Glutamatergic neuron (in vitro differentiated cells): ENCODE results near the gene KRTAP13-4. TPM values are rescaled to one million over a fixed set of nuclear protein-coding genes. Genes with fewer than 3 reads are reported as not detected.

Experiments used
- DNase-seq: peaks from one replicate; pipeline ENCODE4 v3.0.0; 2022
- H3K27ac Mint-ChIP-seq: one replicate; pipeline ENCODE4 v1.8.0; 2020; ENCODE audit warnings: mild to moderate bottlenecking, mixed read lengths, inconsistent platforms; ENCODE audit not compliant: unreplicated experiment
- H3K27me3 Mint-ChIP-seq: one replicate; pipeline ENCODE4 v1.8.0; 2020; ENCODE audit warnings: mild to moderate bottlenecking, moderate library complexity, mixed read lengths, inconsistent platforms; ENCODE audit not compliant: unreplicated experiment
- H3K36me3 Mint-ChIP-seq: one replicate; pipeline ENCODE4 v1.8.0; 2020; ENCODE audit warnings: mild to moderate bottlenecking, mixed read lengths, inconsistent platforms; ENCODE audit not compliant: unreplicated experiment
- H3K4me1 Mint-ChIP-seq: one replicate; pipeline ENCODE4 v1.8.0; 2020; ENCODE audit warnings: mild to moderate bottlenecking, low read depth, mixed read lengths, inconsistent platforms; ENCODE audit not compliant: unreplicated experiment
- H3K4me3 Mint-ChIP-seq: one replicate; pipeline ENCODE4 v1.8.0; 2020; ENCODE audit warnings: mild to moderate bottlenecking, mixed read lengths, inconsistent platforms; ENCODE audit not compliant: unreplicated experiment
- H3K9me3 Mint-ChIP-seq: one replicate; pipeline ENCODE4 v1.8.0; 2020; ENCODE audit warnings: mild to moderate bottlenecking, moderate library complexity, mixed read lengths, inconsistent platforms; ENCODE audit not compliant: unreplicated experiment
- long read RNA-seq: library from polyadenylated mRNA; unstranded; transcript quantifications from one replicate; pipeline ENCODE4 v2.0.0, GENCODE V29; 2020; ENCODE audit not compliant: unreplicated experiment
- total RNA-seq: library from RNA; stranded (reverse); fragmentation: NEBNext Ultra II Directional; extraction: Animal tissue kit (Norgen Biotek cat#: 25700); gene quantifications from one replicate; pipeline ENCODE4 v1.2.1, GENCODE V29; 2021; ENCODE audit not compliant: unreplicated experiment
- TF ChIP-seq, protein P1 (sequence below): fragments of 200-600 bp; sonication (generic); IDR thresholded peaks from one replicate; pipeline ENCODE4 v1.5.0; 2021; ENCODE audit not compliant: partially characterized antibody, unreplicated experiment

KRTAP13-4 gene
- total RNA-seq = not detected
- long read RNA-seq = 0 reads

- H3K9me3 Mint-ChIP-seq = no peaks in the 10 kb centered on the region
- no peak for DNase-seq
- no peak within 1 kb of the TSS for H3K4me3 Mint-ChIP-seq
- H3K27ac Mint-ChIP-seq = no peak within 1 kb of the TSS
- H3K27me3 Mint-ChIP-seq = no peaks in the 10 kb centered on the region
- no peaks in the 10 kb centered on the region for H3K36me3 Mint-ChIP-seq
- TF ChIP-seq, protein P1, sequence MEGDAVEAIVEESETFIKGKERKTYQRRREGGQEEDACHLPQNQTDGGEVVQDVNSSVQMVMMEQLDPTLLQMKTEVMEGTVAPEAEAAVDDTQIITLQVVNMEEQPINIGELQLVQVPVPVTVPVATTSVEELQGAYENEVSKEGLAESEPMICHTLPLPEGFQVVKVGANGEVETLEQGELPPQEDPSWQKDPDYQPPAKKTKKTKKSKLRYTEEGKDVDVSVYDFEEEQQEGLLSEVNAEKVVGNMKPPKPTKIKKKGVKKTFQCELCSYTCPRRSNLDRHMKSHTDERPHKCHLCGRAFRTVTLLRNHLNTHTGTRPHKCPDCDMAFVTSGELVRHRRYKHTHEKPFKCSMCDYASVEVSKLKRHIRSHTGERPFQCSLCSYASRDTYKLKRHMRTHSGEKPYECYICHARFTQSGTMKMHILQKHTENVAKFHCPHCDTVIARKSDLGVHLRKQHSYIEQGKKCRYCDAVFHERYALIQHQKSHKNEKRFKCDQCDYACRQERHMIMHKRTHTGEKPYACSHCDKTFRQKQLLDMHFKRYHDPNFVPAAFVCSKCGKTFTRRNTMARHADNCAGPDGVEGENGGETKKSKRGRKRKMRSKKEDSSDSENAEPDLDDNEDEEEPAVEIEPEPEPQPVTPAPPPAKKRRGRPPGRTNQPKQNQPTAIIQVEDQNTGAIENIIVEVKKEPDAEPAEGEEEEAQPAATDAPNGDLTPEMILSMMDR = no peak
- no peaks in the 10 kb centered on the region for H3K4me1 Mint-ChIP-seq
Measured at GRCh38 chr21:30430170-30430655, at the start of gene KRTAP13-4. KRTAP13-4 (plus strand) TSS chr21:30430220; CDS start chr21:30430276, 56 bp downstream.

DNA sequence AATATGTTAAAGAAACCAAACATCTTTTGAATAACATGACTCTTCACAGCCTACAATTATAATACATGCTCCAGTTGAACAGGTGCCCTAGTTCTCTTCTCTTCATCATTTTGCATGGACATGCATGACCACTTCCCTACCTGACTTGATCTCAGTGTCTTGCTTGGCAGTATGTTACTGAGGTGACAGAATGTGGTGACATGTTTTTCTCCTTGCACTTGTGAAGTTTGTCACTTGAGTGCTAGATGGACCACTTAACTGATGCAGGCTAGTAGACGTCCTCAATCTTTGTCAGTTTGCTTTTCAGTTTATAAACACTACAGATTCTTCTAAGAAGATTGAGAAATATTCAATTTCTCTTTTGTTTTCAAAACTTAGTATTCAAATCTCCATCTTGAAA, 47.8 kb upstream of the KRTAP13-4 start:
- DNase-seq = no peak
- Mint-ChIP-seq H3K27ac (no peak overlapping the region), H3K4me3 (no peak overlapping the region), H3K9me3 (no peaks in the 10 kb centered on the region), H3K4me1 (no peaks in the 10 kb centered on the region), H3K36me3 (no peaks in the 10 kb centered on the region), H3K27me3 (no peaks in the 10 kb centered on the region)
- TF ChIP-seq, protein P1 = no peak

DNA sequence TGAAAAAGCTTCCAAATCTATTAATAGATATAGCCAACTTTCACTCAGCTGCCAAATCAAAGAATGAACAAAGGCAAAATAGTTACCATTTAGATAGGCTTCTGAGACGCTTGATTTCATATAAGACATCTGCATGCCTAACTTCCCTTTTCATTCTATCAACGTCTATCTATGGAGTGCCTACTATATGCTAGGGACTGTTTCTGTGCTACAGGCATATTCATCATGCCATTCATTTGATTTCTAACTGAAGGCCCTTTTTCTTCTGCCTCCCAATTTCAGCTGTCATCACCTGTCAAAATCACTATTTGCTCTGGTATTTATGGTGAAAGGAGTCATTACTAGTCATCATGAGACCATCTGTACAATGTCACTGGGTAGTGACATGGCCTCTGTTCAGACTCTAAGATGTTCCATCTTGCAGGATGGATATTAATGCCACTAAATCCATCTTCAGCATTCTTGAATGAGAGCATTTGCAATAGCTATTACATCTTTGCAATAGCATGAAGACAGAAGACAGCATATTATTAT, 38.5 kb upstream of the KRTAP13-4 start:
- H3K9me3 Mint-ChIP-seq = no peaks in the 10 kb centered on the region
- peaks cover 3% of the 10 kb centered on the region for H3K27me3 Mint-ChIP-seq
- H3K4me3 Mint-ChIP-seq = no peak overlapping the region
- TF ChIP-seq, protein P1 = no peak
- no peaks in the 10 kb centered on the region for H3K36me3 Mint-ChIP-seq
- H3K4me1 Mint-ChIP-seq = peaks cover 5% of the 10 kb centered on the region
- DNase-seq = no peak
- H3K27ac Mint-ChIP-seq = no peak overlapping the region

DNA sequence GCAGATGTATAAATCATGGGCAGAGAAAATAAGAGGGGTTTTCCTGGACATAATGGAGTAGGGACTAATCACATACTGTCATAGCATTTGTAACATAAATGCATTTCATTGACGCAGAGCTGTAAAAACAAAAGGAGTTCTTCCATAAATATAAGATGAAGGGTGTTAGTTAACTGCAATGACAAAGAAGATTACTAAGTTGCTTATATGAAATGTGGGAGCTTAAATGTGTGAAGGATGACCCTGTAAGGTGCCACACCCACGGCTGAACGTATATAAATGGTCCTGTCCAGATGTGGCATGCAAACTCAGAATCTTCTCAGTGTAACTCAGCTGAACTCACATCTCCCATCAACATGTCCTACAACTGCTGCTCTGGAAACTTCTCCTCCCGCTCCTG, 34.3 kb upstream of the KRTAP13-4 start, which contains the start of gene KRTAP13-1:
KRTAP13-1 (plus strand) TSS at position 301 of the 400 bp plus-strand sequence; CDS start at position 357, 56 bp downstream.
- H3K36me3 Mint-ChIP-seq = no peaks in the 10 kb centered on the region

More for the DNA sequence above, 34.3 kb upstream of the KRTAP13-4 start, which contains the start of gene KRTAP13-1:
- Mint-ChIP-seq H3K27ac (no peak within 1 kb of the TSS), H3K9me3 (no peaks in the 10 kb centered on the region), H3K4me3 (no peak within 1 kb of the TSS), H3K4me1 (peaks cover 5% of the 10 kb centered on the region), H3K27me3 (no peaks in the 10 kb centered on the region)
- no peak for DNase-seq
- TF ChIP-seq, protein P1 = no peak
